Urinary bladder (tissue), 4 donors: ENCODE measurements around the gene SLC4A2. TPM values are rescaled to one million over a fixed set of nuclear protein-coding genes. Genes with fewer than 3 reads are reported as not detected.

Source experiments
- DNase-seq: peaks from one replicate; pipeline ENCODE4 v3.0.0-alpha.2; 2015; ENCODE audit errors: extremely low spot score
- H3K27ac ChIP-seq: one replicate; pipeline ENCODE4 v1.5.1; 2013; ENCODE audit warnings: low read depth, mild to moderate bottlenecking, moderate library complexity
- H3K36me3 ChIP-seq: one replicate; pipeline ENCODE4 v1.6.1; 2013; ENCODE audit warnings: mild to moderate bottlenecking, moderate library complexity; ENCODE audit not compliant: insufficient read depth
- H3K4me1 ChIP-seq: one replicate; pipeline ENCODE4 v1.6.1; 2013; ENCODE audit warnings: mild to moderate bottlenecking, moderate library complexity; ENCODE audit not compliant: insufficient read depth
- H3K4me3 ChIP-seq: one replicate; pipeline ENCODE4 v1.5.1; 2013; ENCODE audit warnings: low read depth, low read length
- WGBS: extraction: QIAGEN DNeasy Blood & Tissue Kit; methylation state at CpG from one replicate; pipeline ENCODE4 v1.1.7; 2013; 5-methylcytosine and 5-hydroxymethylcytosine counted together
- polyA plus RNA-seq: library from polyadenylated mRNA; stranded (reverse); fragments of 200-250 nt; gene quantifications from one replicate; pipeline ENCODE4 v1.2.3, GENCODE V29; 2013
- total RNA-seq: library from RNA; depleted of rRNA; stranded (reverse); fragments of >200 nt; gene quantifications from one replicate; pipeline ENCODE4 v1.2.3, GENCODE V29; 2014
- donor health status: healthy with polysubstance abuse.
- donor health status: healthy.

SLC4A2 gene
- total and polyA plus RNA-seq, 2 donors = 30.6 to 107 TPM

DNA sequence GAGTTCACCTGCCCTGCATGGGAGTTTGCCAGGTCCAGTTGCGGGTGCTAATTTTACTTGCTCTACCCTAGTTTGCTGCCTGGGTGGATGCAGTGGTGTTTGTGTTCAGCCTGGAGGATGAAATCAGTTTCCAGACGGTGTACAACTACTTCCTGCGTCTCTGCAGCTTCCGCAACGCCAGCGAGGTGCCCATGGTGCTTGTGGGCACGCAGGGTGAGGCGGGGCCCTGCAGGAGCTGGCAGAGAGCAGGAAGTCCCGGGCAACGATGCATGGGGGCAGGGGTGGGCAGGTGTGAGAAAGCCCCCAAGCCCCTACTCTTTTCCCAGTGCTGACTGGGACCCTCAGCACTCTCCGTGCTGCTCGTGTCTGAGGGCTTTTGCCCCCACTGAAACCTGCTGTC, 58.2 kb downstream of the SLC4A2 start:
- 87% methylated on average over 12 of the region's 12 CpGs for WGBS
- Histone ChIP-seq H3K27ac (no peak overlapping the region), H3K36me3 (peaks cover 2% of the 10 kb centered on the region), H3K4me3 (no peak overlapping the region), H3K4me1 (no peaks in the 10 kb centered on the region)
- no peak for DNase-seq

DNA sequence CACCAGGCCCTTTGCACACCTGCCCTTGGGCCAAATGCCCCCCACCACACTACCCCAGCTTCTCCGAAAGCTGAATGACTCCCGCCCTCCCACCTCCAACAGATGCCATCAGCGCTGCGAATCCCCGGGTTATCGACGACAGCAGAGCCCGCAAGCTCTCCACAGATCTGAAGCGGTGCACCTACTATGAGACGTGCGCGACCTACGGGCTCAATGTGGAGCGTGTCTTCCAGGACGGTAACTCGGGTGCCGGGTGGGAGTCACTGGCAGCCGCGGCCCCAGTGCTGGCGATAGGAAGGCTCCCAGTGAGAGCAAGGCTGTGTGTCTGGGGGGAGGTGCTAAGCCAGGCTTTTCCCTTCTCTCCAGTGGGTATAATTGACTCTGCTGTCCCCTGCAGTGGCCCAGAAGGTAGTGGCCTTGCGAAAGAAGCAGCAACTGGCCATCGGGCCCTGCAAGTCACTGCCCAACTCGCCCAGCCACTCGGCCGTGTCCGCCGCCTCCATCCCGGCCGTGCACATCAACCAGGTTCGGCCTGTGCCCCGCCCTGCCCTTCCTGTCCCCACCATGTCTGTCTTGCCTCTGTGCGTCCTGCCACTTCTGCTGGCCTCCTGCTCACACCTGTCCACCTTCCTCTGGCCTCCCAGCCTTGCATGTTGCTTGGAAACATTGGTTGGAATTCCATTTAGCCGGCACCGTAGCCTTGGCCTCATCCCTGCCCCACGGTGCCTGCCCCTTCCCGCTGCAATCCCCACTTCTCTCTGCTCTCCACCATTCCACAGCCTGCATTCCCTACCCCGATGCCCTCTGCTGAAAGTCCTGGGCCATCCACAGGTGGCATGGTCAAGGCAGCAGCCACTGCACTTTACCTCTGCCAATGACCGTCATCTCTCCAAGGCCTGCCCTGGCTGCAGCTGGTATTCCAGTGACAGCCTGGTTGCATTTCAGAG, 59.0 kb downstream of the SLC4A2 start:
- Histone ChIP-seq H3K4me1 (no peaks in the 10 kb centered on the region), H3K36me3 (peaks cover 2% of the 10 kb centered on the region), H3K4me3 (no peak overlapping the region), H3K27ac (no peak overlapping the region)
- DNase-seq = no peak
- 93% methylated on average over 38 of the region's 38 CpGs for WGBS

DNA sequence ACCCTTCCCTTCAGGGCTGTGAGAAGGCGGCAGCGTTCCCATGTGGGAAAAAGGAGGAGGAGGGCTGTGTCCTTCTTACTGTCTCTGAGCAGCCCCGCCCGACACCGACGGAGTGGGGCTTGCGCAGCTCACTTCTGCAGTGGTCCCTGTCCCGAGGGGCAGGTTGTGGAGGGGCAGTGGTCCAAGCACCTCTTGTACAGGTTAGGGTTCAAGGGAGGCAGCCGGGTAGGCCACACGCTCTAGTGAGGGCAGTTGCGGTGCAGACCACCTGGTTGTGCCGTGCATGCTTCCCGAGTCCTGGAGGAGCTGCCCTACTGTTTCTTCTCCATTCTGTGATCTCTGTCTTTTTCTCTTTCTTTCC, 59.6 kb downstream of the SLC4A2 start:
- 92% methylated on average over 13 of the region's 13 CpGs for WGBS
- Histone ChIP-seq H3K27ac (no peak overlapping the region), H3K4me1 (no peaks in the 10 kb centered on the region), H3K4me3 (no peak overlapping the region), H3K36me3 (peaks cover 2% of the 10 kb centered on the region)
- DNase-seq = no peak

DNA sequence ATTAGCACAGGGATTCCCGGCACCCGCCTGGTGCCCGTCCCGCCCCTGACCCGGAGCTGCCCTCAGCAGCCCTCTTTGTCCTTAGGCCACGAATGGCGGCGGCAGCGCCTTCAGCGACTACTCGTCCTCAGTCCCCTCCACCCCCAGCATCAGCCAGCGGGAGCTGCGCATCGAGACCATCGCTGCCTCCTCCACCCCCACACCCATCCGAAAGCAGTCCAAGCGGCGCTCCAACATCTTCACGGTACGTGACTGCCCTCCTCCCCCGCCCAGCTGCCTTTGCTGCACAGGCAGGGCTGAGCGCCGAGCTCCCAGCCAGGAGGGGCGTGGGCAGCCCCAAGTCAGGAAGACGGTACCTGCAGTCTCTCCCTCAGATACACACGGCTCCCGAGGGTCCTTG, 60.5 kb downstream of the SLC4A2 start:
- DNase-seq = no peak
- Histone ChIP-seq H3K36me3 (peaks cover 2% of the 10 kb centered on the region), H3K4me3 (no peak overlapping the region), H3K4me1 (no peaks in the 10 kb centered on the region), H3K27ac (no peak overlapping the region)
- WGBS = 89% methylated on average over 27 of the region's 27 CpGs

DNA sequence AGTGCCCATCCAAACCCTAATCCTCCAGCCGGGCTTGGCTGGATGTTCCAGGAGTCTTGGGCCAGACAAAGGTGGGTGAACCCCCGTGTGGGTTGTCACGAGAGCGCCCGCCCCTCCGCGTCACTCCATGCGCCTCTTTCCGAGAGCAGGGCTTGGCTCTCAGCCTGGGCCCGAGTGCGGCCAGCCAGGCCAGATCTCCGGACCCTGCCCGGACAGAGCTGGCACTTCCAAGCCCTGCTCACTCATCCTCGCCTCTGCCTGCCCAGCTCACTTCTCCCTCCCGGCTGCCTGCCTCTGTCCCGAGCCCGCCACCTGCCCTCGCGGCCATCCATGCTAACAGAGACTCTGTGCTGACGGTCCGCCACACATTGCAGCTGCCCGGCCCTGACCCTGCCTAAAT, 61.5 kb downstream of the SLC4A2 start:
- Histone ChIP-seq H3K4me3 (no peak overlapping the region), H3K27ac (no peak overlapping the region), H3K4me1 (no peaks in the 10 kb centered on the region), H3K36me3 (peaks cover 2% of the 10 kb centered on the region)
- no peak for DNase-seq
- whole genome bisulfite sequencing = 91% methylated on average over 22 of the region's 22 CpGs

DNA sequence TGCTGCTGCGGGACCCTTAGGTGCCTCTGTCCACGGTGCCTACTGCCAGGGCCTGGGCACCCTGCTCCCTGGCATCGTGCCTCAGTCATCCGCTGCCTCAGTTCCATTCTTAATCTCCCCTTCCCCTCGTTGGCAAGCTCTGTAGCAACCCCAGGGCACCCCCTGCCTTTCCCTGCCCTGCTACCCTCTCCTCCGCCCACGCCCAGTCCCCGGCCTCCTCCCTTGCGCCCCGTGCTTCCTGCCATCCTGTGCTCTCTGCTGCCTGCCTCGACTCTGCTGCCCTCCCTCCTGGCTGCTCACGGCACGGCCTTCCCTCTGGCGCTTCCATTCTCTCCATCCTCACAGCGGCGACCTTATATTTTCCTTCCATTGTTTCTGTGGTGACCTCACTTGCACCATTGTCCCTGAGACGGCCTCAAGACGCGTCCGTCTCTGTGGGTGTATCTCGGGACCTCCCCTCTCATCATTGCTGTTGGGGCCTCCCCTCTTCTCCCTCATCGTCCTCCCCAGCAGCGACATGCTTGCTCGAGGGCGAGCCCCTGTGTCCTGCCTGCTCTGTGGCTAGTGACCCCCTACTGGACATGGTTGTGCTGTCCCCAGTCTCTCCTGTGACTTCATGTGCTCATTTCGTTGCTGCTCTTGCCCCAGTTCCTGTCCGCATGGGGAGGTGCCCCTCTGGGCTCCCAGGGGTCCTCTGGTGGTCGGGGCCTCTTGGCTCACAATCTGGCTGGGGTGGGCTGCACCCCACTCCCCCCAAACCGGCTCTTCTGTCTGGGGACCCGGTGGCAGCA, 62.2 kb downstream of the SLC4A2 start:
- no peak overlapping the region for H3K4me3 ChIP-seq
- DNase-seq = no peak
- H3K36me3 ChIP-seq = peaks cover 2% of the 10 kb centered on the region
- H3K4me1 ChIP-seq = no peaks in the 10 kb centered on the region
- H3K27ac ChIP-seq = no peak overlapping the region
- WGBS = 84% methylated on average over 30 of the region's 30 CpGs

DNA sequence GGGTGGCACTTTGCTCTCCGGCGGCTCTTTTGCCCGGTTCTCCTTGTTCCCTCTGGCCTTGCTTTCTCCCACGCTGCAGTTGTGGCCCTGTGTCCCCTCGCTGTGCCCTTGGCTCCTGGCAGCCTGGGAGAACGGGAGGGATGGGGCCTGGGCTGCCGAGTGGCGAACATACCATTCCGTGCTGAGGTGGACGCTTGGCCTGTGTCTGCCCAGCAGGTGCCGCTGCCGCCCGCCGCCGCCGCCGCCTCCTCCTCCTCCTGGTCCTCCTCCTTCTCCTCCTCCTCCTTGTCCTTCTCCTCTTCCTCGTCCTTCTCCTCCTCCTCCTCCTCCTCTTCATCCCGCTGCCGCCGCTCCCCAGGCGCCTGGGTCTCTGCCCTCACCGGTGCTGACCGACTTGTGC, 62.9 kb downstream of the SLC4A2 start:
- DNase-seq = no peak
- Histone ChIP-seq H3K4me3 (no peak overlapping the region), H3K4me1 (no peaks in the 10 kb centered on the region), H3K36me3 (peaks cover 2% of the 10 kb centered on the region), H3K27ac (no peak overlapping the region)
- WGBS = 83% methylated on average over 24 of the region's 24 CpGs

DNA sequence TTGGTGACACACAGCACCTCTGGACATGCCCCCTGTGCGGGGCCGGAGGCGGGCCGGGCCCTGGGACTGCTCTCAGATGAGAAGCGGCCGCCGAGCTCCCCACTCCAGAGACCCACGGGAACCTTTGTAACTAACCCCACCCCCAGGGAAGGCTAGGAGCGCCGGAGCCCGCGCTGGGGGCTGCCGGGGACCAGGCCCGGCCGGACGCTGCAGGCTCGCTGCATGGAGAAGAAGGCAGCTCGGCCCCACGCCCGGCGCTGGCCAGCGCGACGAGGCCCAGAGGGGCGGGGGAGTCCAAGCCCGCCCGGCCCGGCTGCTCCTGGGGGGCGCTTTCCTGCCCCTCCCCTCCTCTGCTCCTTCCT, 63.4 kb downstream of the SLC4A2 start:
- no peaks in the 10 kb centered on the region for H3K4me1 ChIP-seq
- no peak overlapping the region for H3K4me3 ChIP-seq
- H3K36me3 ChIP-seq = peaks cover 2% of the 10 kb centered on the region
- DNase-seq = no peak
- WGBS = 89% methylated on average over 29 of the region's 29 CpGs
- no peak overlapping the region for H3K27ac ChIP-seq

DNA sequence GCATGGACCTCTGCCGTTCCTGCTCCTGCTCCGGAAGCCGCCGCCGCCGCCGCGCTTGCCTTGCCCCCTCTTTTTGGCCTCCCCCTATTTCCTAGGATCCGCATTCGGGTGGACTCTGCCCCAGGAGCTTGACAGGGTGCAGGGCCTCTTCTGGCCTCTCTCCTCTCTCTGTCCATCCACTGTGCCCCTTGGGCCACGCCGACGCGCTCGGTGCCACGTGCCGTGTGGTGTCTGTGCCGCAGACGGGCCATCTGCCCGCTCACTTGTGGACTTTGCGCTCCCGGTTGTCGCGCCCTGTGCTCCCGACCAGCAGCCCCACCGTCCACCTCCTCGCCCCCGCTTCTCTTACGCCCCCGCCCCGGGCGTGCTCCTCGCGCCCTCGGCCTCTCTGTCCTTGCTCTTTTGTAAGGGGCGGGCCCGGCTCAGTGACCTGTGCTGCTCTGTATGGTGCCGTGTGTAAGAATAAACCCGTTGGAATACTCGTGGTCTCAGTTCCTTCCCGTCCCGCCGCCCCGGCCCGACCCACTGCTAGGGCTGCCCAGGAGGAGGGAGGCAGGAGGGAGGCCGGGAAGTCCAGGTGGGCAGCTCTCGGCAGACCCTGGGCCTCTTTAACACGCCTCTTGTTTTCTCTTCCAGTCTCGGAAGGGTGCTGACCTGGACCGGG, 63.9 kb downstream of the SLC4A2 start:
- Histone ChIP-seq H3K27ac (no peak overlapping the region), H3K4me3 (no peak overlapping the region), H3K36me3 (peaks cover 2% of the 10 kb centered on the region), H3K4me1 (no peaks in the 10 kb centered on the region)
- DNase-seq = no peak
- WGBS = 91% methylated on average over 50 of the region's 50 CpGs

DNA sequence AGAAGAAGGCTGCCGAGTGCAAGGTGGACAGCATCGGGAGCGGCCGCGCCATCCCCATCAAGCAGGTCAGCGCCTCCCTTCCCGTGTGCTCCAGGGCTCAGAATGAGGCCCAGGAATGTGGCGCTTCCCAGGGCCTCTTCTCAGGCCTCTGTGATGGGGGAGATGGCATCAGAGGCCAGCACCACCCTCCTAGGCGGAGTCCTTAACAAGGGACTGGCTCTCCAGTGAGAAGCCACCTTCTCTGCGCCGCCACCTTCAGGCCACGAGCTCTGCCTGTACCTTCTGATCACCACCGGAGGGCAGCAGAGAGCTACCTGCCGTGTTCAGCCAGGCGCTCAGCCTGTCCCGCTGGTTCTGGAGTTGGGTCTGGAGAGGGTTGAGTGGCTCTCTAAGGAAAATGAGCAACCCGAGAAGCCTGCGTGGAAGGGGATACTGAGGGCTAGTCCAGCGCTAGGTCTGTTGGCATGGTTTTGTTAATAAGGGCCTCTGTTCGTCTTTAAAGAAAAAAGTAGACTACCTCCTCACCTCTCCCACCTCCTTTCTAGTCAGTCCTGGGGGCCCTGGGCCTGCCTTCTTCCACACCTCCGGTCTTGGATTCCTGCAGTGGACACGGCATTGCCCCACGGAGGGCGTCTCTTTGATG, 64.6 kb downstream of the SLC4A2 start:
- peak; percentile 59 for DNase-seq
- Histone ChIP-seq H3K36me3 (peaks cover 2% of the 10 kb centered on the region), H3K4me1 (no peaks in the 10 kb centered on the region), H3K4me3 (no peak overlapping the region), H3K27ac (no peak overlapping the region)
- 45% methylated on average over 24 of the region's 24 CpGs for WGBS

DNA sequence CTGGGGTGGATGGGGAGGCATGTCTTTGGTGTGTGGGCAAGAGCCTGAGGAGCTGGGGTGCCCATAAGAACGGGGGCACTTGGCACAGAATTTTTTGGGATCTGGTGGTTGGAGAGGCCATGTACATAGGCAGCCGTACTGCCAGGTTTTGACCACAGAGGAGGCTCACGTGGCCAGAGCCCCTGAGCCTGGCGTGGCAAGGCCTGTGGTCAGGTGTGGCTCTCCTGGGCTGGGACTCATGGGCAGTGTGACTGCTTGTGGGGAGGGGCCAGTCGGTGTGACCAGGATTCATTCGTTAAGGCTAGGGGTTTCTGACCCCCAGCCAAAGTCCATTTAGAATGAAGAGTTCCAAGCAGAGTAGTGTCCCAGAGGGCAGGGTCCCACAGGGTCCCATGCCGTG, 65.1 kb downstream of the SLC4A2 start:
- H3K4me3 ChIP-seq = no peak overlapping the region
- no peaks in the 10 kb centered on the region for H3K4me1 ChIP-seq
- no peak for DNase-seq
- no peak overlapping the region for H3K27ac ChIP-seq
- WGBS = 89% methylated on average over 7 of the region's 7 CpGs
- H3K36me3 ChIP-seq = peaks cover 2% of the 10 kb centered on the region

DNA sequence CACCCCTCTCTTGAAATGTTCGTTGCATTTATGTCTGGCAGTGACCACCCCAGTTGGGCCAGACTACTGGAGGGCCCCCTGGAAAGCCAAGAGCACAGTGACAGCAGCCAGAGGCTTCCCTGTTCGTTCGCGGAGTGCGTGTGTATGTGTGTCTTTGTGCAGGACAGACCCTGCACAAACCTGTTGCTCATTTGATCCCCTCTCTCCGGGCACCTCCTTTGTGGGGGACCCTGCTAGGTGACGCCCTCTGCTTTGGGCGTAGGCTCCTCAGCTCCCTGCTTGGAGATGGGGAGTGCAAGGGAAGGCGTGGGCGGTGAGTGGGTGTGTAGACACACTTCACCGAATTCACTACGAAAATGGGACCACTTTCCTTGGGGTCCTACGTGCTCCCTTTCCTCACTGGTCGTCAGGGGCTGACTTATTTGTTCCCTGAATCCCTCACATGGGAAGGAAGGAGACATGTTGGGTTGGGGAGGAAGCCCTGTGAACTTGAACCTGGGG, 65.6 kb downstream of the SLC4A2 start:
- Histone ChIP-seq H3K36me3 (no peaks in the 10 kb centered on the region), H3K4me3 (no peak overlapping the region), H3K27ac (no peak overlapping the region), H3K4me1 (no peaks in the 10 kb centered on the region)
- 92% methylated on average over 14 of the region's 14 CpGs for WGBS
- DNase-seq = no peak

DNA sequence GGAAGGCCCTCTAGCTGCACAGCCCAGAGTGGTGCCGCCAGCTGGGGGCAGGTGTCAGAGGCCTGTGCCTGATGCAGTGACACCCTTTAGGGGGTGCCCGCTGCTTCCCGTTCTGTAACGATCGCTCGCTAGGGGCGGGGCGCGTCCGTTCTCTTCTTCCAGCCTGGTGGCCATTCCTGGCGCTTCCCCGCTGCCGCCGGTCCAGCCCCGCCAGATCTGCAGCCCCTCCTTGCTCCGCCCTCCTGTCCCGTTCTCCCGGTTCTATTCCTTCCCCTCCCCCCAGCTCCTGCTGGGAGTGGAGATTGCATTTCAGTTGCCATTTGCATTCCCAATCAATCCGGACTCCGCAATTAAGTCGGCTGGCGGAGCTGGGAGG, 66.1 kb downstream of the SLC4A2 start:
- Histone ChIP-seq H3K36me3 (no peaks in the 10 kb centered on the region), H3K4me3 (peak overlapping the region; percentile 8), H3K4me1 (no peaks in the 10 kb centered on the region), H3K27ac (no peak overlapping the region)
- no peak for DNase-seq
- 21% methylated on average over 22 of the region's 22 CpGs for WGBS
